SHP77 treated with DMSO at 0.1 percent for 48 hours (cell line): Measurements from ENCODE around the gene PTPRQ.
"Not testable (repeated sequence)": the region's sequence is repeated elsewhere in the genome, so short reads cannot be mapped to it uniquely, and the experiment has no call there.

ENCODE experiments used
- DNase-seq: peaks from one replicate; lab custom pipeline; 2025; lab: John Stamatoyannopoulos, UW

Gene PTPRQ

GRCh38 chr12:80443974-80444666 lies at the start of gene PTPRQ:
PTPRQ (plus strand) TSS chr12:80444235; CDS start chr12:80444346, 111 bp downstream.
- no peak for DNase-seq

GRCh38 chr12:80400571-80400991 lies 43.5 kb upstream of the PTPRQ start:
- DNase-seq, result no peak

GRCh38 chr12:80401191-80401590 lies 42.8 kb upstream of the PTPRQ start:
- DNase-seq, result no peak

GRCh38 chr12:80404629-80405028 lies 39.4 kb upstream of the PTPRQ start:
- no peak for DNase-seq

GRCh38 chr12:80406253-80406652 lies 37.8 kb upstream of the PTPRQ start:
- no peak for DNase-seq

GRCh38 chr12:80411787-80412186 lies 32.2 kb upstream of the PTPRQ start:
- DNase-seq, result no peak

GRCh38 chr12:80412343-80412953 lies 31.6 kb upstream of the PTPRQ start:
- peak; percentile 10 for DNase-seq

GRCh38 chr12:80413462-80413861 lies 30.6 kb upstream of the PTPRQ start:
- no peak for DNase-seq

GRCh38 chr12:80415466-80415865 lies 28.6 kb upstream of the PTPRQ start:
- DNase-seq, result no peak

- no peak for DNase-seq
These were observed 24.4 kb upstream of the PTPRQ start for GRCh38 chr12:80419644-80420043.

GRCh38 chr12:80420075-80420474 lies 24.0 kb upstream of the PTPRQ start:
- DNase-seq, result no peak

GRCh38 chr12:80422550-80422949 lies 21.5 kb upstream of the PTPRQ start:
- no peak for DNase-seq

- no peak for DNase-seq
These were observed 12.0 kb upstream of the PTPRQ start for GRCh38 chr12:80432061-80432460.

GRCh38 chr12:80441921-80442320 lies 2.1 kb upstream of the PTPRQ start:
- DNase-seq, result no peak

GRCh38 chr12:80442426-80443222 lies 1.4 kb upstream of the PTPRQ start:
- no peak for DNase-seq

GRCh38 chr12:80445083-80445793 lies 1.2 kb downstream of the PTPRQ start:
- no peak for DNase-seq

GRCh38 chr12:80456513-80456912 lies 12.5 kb downstream of the PTPRQ start:
- DNase-seq, result no peak

GRCh38 chr12:80460972-80461371 lies 16.9 kb downstream of the PTPRQ start:
- DNase-seq, result no peak

- DNase-seq, result not testable (repeated sequence)
These were observed 17.8 kb downstream of the PTPRQ start for GRCh38 chr12:80461851-80462250.

GRCh38 chr12:80469681-80470080 lies 25.6 kb downstream of the PTPRQ start:
- no peak for DNase-seq

GRCh38 chr12:80470403-80470802 lies 26.4 kb downstream of the PTPRQ start:
- no peak for DNase-seq

- DNase-seq, result no peak
These were observed 28.2 kb downstream of the PTPRQ start for GRCh38 chr12:80472236-80472635.
